IPS-18c (cell line): ENCODE measurements around the gene NLRC3.
"Not testable (repeated sequence)": the region's sequence is repeated elsewhere in the genome, so short reads cannot be mapped to it uniquely, and the experiment has no call there.

Experiments used
- H3K4me3 ChIP-seq: 2 replicates; pipeline ENCODE4 v1.7.0; 2013; ENCODE audit warnings: low read depth, mild to moderate bottlenecking, low read length, moderate library complexity; ENCODE audit not compliant: insufficient read depth
- H3K9me3 ChIP-seq: one replicate; pipeline ENCODE4 v1.6.1; 2013; ENCODE audit warnings: mild to moderate bottlenecking, low read length, moderate library complexity; ENCODE audit not compliant: control insufficient read depth, insufficient read depth

The NLRC3 gene, protein sequence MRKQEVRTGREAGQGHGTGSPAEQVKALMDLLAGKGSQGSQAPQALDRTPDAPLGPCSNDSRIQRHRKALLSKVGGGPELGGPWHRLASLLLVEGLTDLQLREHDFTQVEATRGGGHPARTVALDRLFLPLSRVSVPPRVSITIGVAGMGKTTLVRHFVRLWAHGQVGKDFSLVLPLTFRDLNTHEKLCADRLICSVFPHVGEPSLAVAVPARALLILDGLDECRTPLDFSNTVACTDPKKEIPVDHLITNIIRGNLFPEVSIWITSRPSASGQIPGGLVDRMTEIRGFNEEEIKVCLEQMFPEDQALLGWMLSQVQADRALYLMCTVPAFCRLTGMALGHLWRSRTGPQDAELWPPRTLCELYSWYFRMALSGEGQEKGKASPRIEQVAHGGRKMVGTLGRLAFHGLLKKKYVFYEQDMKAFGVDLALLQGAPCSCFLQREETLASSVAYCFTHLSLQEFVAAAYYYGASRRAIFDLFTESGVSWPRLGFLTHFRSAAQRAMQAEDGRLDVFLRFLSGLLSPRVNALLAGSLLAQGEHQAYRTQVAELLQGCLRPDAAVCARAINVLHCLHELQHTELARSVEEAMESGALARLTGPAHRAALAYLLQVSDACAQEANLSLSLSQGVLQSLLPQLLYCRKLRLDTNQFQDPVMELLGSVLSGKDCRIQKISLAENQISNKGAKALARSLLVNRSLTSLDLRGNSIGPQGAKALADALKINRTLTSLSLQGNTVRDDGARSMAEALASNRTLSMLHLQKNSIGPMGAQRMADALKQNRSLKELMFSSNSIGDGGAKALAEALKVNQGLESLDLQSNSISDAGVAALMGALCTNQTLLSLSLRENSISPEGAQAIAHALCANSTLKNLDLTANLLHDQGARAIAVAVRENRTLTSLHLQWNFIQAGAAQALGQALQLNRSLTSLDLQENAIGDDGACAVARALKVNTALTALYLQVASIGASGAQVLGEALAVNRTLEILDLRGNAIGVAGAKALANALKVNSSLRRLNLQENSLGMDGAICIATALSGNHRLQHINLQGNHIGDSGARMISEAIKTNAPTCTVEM

DNA sequence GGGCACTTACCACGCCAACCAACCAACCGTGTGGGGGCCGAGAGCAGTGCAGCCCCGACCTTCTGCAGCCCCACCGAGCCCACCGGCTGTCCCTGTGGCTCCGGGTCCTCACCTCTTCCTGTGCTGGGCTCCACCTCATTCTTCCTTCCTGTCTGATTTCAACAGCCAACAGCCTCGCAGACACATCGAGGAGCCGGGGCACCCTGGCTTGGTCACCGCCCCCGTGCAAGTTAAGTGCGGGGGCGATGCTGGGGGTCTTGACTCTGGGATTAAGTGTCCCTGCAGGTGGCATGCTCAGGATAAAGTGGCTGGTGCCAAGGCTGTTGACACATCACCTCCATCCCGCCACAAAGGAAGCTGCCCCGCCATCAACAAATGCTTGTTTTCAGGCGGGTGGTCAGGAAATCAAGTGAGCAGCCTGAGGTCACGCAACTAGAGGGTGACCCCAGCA is at the start of gene NLRC3:
Gene NLRC3 (minus strand): TSS at position 102 of the 451 bp plus-strand sequence. CDS start 12,367 bp downstream, outside the sequence.
- no peak within 1 kb of the TSS for H3K4me3 ChIP-seq
- H3K9me3 ChIP-seq: peaks cover 2% of the 10 kb centered on the region

DNA sequence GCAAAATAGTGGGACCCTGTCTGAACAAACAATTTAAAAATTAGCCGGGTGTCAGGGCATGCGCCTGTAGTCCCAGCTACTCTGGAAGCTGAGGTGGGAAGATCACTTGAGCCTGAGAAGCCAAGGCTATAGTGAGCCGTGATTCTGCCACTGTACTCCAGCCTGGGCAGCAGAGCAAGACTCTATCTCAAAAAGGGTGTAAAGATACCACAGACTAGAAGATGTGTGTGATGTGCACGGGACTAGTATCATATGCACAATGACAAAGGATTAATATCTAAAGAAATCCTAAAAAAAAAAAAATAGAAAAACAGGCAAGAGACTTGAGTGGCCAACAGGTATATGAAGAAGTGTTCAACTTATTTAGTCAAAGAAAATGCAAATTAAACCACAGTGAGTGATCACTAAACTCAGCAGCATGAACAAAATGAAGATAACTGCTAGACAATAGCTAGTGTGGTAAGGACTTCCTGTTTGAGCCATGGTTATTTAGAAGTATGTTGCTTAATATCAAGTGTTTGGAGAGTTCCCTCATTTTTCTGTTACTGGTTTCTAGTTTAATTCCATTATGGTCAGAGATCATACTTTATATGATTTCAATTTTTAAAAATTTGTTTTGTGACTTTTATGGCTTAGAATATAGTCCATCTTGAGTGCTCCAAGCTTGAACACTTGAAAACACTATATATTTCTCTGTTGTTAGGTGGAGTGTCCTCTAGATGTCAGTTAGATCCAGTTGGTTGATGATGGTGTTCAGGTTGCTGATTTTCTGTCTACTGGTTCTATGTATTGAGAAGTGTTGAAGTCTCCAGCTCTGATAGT is 48.9 kb upstream of the NLRC3 start:
- no peak overlapping the region for H3K4me3 ChIP-seq
- H3K9me3 ChIP-seq: no peaks in the 10 kb centered on the region

DNA sequence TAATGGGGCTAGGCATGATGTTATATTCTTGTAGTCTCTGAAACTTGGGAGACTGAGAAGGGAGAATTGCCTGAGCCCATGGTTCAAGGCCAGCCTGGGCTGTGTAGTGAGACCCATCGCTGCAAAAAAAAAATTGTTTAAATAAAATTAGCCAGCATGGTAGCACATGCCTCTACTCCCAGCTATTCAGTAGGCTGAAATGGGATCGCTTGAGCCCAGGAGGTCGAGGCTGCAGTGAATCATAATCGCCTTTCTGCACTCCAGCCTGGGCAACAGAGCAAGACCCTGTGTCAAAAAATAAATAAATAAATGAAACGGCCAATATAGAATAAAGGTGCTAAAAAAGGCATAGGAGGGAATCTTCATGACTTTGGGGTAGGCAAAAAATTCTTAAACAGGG is 48.1 kb upstream of the NLRC3 start:
- Histone ChIP-seq H3K4me3 (no peak overlapping the region), H3K9me3 (no peaks in the 10 kb centered on the region)

DNA sequence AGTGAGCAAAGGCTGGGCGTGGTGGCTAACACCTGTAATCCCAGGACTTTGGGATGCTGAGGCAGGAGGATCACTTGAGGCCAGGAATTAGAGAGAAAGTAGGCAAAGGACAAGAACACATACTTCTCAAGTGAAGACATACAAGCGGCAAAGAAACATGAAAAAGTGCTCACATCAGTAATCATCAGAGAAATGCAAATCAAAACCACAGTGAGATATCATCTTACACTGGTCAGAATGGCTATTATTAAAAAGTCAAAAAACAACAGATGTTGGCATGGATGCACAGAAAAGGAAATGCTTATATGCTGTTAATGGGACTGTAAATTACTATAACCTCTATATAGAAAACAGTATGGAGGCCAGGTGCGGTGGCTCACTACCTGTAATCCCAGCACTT is 46.4 kb upstream of the NLRC3 start:
- no peak overlapping the region for H3K4me3 ChIP-seq
- no peaks in the 10 kb centered on the region for H3K9me3 ChIP-seq

DNA sequence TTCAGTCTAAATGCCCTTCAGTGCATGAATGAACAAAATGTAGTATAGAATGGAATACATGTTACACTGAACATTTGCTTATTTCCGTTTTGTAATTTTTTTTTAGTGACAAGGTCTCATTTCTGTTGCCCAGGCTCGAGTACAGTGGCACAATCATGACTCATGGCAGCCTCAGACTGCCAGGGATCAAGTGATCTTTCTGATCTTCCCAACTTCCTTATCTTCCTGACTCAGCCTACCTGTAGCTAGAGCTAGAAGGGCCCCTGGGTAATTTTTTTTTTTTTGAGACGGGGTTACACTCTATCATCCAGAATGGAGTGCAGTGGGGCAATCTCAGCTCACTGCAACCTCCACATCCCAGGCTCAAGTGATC is 41.6 kb upstream of the NLRC3 start:
- H3K4me3 ChIP-seq: no peak overlapping the region
- no peaks in the 10 kb centered on the region for H3K9me3 ChIP-seq

DNA sequence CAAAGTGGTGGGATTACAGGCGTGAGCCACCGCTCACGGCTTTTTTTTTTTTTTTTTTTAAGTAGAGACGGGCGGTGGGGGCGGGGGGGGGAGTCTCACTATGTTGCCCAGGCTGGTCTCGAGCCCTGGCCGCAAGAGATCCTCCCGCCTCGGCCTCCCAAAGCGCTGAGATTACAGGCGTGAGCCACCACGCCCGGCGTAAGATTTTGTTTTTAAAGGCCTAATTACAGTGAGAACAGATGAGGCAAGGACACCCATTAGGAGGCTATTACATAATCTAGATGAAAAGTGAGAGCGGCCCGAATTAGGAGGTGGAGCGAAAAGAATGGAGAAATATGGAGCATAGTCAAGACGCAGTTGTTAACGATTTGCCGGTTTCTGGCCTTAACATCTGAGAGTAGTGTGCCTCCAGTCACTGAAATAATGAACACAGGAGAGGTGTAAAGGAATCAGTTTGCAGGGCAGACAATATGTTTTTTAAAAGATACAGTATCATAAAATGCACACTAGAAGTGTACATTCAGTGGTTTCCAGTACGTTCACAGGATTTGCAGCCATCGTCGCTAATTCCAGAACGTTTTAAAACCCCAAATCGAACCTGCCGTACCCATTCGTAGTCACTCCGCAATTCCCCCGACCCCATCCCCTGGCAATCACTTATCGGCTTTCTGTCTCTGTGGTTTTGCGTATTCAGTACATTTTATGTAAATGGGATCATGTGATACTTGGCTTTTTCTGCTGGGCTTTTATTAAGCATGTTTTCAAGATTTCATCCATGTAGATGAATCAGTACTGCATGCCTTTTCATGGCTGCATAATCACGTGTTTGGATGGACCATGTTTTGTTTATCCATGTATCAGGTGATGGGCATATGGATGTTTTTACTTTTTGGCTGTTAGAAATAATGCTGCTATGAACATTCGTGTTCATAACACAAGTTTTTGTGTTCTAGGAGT is 35.6 kb upstream of the NLRC3 start:
- no peaks in the 10 kb centered on the region for H3K9me3 ChIP-seq

DNA sequence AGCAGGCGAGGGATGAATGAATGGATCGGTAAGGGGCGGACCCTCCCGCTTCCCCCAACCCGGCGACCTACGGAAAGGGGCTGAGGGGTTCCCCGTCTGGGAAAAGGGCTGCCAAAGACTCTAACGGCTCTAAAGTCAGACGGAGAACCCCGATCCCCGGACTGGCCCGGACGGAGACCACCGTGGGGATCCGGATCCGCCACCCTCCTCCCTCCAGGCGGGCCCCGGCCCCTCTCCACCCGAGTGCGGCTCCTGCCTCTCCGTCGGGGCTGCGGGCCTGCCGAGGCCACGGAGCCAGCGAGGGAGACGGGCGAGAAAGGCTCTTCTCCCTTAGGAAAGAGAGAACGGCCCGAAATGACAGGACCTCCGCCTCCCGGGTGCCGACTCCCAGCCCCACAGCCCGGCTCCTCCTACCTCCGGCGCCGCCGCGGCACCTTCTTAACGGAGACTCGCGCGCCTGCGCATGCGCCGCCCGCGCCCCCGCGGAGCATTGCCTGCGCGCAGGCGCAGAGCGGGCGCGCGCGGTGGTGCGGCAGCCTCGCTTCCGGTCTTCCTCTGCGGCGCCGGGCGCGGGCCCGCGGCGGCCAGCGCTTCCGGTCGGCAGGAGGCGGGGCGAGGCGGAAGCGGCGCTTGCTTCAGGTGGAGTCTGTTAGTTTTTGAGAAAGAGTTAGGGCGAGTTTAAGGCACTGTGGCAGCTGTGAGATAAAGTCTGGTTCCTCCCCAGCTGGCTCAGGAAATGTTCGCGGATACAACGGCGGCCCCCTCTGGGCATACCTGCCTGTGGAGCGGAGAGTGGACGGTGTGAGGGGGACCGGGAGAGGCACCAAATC is 34.2 kb upstream of the NLRC3 start, which contains the start of gene SLX4:
Gene SLX4 (minus strand): TSS at position 461 of the 830 bp plus-strand sequence. CDS start 2,642 bp downstream, outside the sequence.
- Histone ChIP-seq H3K4me3 (peak within 1 kb of the TSS; percentile 97), H3K9me3 (peaks cover under 1% of the 10 kb centered on the region)

More for the DNA sequence above, 35.6 kb upstream of the NLRC3 start:
- H3K4me3 ChIP-seq: peak overlapping the region; percentile 97

DNA sequence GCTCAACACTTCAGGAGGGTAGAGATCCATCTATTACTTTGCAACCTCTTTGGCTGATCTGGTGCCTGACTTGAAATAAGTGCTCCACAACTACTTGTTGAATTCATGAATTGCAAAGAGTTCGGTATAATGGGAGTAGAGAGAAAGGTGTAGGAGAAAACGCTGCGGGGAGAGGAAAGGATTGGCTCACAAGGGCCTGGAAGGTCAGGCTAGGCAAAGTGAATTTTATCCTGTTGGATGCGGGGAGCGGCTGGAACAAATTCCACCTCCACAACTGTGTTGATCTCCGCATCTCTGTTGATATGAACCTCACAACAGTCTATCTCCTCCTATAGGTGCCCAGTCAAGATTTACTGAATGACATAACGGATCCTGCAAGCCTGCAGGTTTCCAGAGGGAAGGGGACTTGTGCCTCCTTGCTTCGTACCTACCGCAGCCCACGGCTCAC is 33.5 kb upstream of the NLRC3 start:
- peak overlapping the region; percentile 92 for H3K4me3 ChIP-seq
- peaks cover 2% of the 10 kb centered on the region for H3K9me3 ChIP-seq

DNA sequence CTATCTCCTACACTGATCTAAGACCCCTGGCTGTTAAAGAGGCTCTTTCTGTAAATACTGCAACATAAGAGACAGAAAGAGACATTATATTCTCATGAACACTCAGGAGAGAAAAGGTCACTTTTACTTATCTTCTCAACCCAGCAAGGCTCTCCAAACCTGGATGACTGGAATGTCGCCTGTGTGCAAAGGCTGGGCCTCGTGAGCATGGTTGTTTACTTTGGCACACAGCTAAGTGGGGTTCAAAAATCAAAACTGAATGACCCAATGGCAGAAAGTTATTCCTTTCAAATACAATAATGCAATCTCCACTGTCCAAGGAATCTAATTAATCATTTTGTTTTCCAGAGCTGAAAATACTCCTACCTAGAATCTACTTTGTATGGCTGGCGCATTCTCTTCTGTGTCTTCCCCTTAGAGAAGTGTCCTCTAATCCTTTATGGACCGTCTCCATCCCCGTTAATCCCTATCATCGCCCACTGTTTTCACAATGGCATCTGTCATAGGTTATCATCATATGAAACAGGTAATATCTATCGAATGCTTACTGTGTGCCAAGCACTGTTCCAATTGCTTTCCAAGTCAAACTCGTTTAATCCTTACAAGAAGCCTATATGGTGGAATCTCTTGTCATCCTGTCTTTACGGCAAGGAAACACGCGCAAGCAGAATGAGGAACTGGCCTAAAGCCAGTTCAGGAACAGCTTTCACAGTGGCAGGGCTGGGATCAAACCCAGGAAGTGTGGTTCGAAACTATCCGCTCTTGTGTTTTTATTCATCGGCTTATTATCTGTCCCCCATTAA is 32.9 kb upstream of the NLRC3 start:
- Histone ChIP-seq H3K4me3 (peak overlapping the region; percentile 92), H3K9me3 (peaks cover 2% of the 10 kb centered on the region)

DNA sequence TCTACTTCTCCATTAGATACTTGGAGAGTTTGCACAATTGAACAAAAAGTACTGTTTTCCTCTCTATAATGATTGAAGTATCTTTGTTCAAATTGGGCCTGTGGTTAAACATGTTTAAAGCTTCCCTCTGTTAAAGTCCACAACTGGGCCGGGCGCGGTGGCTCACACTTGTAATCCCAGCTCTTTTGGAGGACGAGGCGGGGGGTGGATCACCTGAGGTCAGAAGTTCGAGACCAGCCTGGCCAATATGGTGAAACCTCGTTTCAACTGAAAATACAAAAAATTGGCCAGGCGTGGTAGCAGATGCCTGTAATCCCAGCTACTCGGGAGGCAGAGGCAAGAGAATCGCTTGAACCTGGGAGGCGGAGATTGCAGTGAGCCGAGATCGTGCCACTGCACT is 31.8 kb upstream of the NLRC3 start:
- not testable (repeated sequence) for H3K9me3 ChIP-seq, H3K4me3 ChIP-seq

DNA sequence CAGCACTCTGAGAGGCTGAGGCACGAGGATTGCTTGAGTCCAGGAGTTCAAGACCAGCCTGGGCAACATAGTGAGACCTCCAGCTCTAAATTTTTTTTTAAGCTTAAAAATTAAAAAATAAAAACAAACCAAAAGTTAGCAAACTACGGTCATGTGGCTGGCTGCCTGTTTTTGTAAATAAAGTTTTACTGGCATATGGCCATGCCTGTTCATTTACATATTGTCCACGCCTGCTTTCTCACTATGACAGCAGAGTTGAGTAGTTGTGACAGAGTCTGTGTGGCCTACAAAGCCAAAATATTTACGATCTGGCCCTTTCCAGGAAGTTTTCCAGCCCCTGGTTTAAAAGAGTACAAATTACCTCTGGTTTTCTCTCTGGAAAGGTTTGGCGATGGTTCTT is 30.9 kb upstream of the NLRC3 start:
- Histone ChIP-seq H3K4me3 (no peak overlapping the region), H3K9me3 (peaks cover 2% of the 10 kb centered on the region)

DNA sequence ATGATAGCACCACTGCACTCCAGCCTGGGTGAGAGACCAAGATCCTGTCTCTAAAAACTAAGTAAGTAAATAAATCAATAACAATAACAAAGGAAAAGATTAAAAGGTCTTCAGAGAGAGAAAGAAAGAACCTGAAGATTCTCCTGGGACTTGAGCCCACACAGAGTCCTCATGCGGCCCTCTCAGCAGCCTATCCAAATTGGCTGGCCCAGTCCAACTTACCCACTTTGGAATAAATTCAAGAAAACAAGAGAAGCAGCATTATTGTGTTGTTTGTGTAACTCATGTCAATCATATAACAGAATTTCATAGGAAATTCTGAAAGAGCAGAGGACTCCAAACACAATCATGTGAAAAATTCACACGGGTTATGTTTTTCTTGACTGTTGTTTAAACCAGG is 30.4 kb upstream of the NLRC3 start:
- no peak overlapping the region for H3K4me3 ChIP-seq

DNA sequence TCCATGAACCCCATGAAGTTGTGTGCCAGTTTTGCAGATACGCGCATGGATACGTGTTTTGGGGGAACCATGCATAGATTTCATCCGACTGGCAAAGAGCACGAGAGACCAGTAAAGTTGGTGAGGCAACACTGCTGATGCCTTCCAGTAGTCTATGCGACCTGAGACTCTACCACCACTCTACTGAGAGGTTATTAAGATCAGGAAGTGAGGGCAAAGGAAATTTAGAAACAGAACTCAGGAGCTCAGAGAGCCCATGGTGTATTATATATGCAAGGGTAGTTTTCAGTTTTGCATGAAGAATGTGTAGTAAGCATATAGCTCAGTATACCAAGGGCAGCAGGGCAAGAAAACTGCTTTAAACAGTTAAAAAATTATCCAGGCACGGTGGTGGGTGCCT is 30.0 kb upstream of the NLRC3 start:
- Histone ChIP-seq H3K4me3 (no peak overlapping the region), H3K9me3 (peaks cover 2% of the 10 kb centered on the region)

More for the DNA sequence above, 30.4 kb upstream of the NLRC3 start:
- H3K9me3 ChIP-seq: peaks cover 2% of the 10 kb centered on the region

DNA sequence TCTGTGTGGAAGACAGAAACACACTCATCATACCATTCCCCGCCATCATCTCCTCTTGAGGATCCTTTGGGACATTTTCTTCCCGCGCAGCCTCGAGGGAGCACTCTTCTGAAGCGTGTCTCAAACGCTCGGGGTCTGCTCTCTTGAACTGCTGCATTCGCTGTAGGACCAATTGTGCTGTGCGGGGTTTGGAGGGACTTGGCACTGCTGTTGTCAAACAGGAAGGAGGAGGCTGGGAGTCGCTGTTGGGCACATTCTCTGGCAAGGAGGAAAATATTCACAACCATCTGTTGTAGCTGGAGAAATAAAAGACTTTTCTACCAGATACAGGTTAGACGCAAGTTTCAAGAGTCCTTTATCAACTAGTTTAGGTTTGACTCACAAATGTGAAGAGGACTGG is 29.2 kb upstream of the NLRC3 start:
- H3K4me3 ChIP-seq: no peak overlapping the region
- peaks cover 2% of the 10 kb centered on the region for H3K9me3 ChIP-seq
